Measurements from ENCODE around the gene KIAA0586. TPM values are rescaled to one million over a fixed set of nuclear protein-coding genes. Genes with fewer than 3 reads are reported as not detected.

KIAA0586 gene
- total RNA-seq = 10 to 100 TPM; 22.3 to 29.6 (median 22.4) TPM

GRCh38 chr14:58427281-58428117 lies at the start of gene KIAA0586, which contains the start of gene TIMM9:
TSS of gene KIAA0586 (plus strand) at chr14:58427719. CDS start at chr14:58428265, 546 bp downstream.
TSS of gene TIMM9 (minus strand) at chr14:58427531. CDS start at chr14:58411945, 15,586 bp downstream.
- Histone ChIP-seq H3K27me3 (no peaks in the 10 kb centered on the region), H3K36me3 (no peaks in the 10 kb centered on the region), H3K9me3 (no peaks in the 10 kb centered on the region), H3K27ac (peak within 1 kb of the TSS; percentile 95), H3K4me3 (peak within 1 kb of the TSS; percentile 77 to 93 (median 87)), H3K4me1 (peaks cover 0 to 21% of the 10 kb centered on the region in 2 donors)
- TF ChIP-seq POLR2AphosphoS5 (IDR thresholded peaks at IDR 0.05) = peak; percentile 71 to 82 (median 80)
- TF ChIP-seq CTCF (IDR thresholded peaks at IDR 0.05) = no peak
- TF ChIP-seq POLR2A (IDR thresholded peaks at IDR 0.05) = peak; percentile 52
- intact Hi-C loops (cut with DNase I; ENCODE audit: low total_unique reads) = no loop called here
- DNase-seq (ENCODE audit: low spot score in 2 of 2) = peak; percentile 95

- intact Hi-C loops (cut with DNase I; ENCODE audit: low total_unique reads) = no loop called here
- TF ChIP-seq POLR2A (IDR thresholded peaks at IDR 0.05) (no peak), CTCF (IDR thresholded peaks at IDR 0.05) (no peak), POLR2AphosphoS5 (IDR thresholded peaks at IDR 0.05) (no peak)
- no peaks in the 10 kb centered on the region for H3K4me1 ChIP-seq
- H3K27me3 ChIP-seq = no peaks in the 10 kb centered on the region
- no peak for DNase-seq (ENCODE audit: low spot score in 2 of 2)
- H3K4me3 ChIP-seq = no peak overlapping the region
- no peak overlapping the region for H3K27ac ChIP-seq
- no peaks in the 10 kb centered on the region for H3K36me3 ChIP-seq
- H3K9me3 ChIP-seq = no peaks in the 10 kb centered on the region
Observed at GRCh38 chr14:58390830-58391229, 36.7 kb upstream of the KIAA0586 start.

DNA sequence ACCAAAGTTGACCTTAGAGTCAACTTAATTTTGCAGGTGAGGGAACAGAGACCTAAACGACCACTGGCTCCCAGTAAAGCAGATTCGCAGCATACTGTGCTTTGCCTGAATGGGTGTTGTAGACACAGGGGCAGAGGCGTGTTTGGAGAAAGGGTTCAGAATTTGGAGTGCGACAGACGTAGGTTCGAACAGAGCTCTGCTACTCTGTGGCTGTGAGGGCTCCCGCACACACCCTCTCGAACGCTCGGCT lies 32.0 kb upstream of the KIAA0586 start:
- Histone ChIP-seq H3K4me3 (peak overlapping the region; percentile 44 to 80 (median 74)), H3K27me3 (no peaks in the 10 kb centered on the region), H3K4me1 (no peaks in the 10 kb centered on the region), H3K36me3 (no peaks in the 10 kb centered on the region), H3K27ac (peak overlapping the region; percentile 89 to 93), H3K9me3 (no peaks in the 10 kb centered on the region)
- TF ChIP-seq CTCF (IDR thresholded peaks at IDR 0.05) = no peak
- no peak for TF ChIP-seq POLR2AphosphoS5 (IDR thresholded peaks at IDR 0.05)
- no peak for TF ChIP-seq POLR2A (IDR thresholded peaks at IDR 0.05)
- no peak for DNase-seq (ENCODE audit: low spot score in 2 of 2)
- intact Hi-C loops (cut with DNase I; ENCODE audit: low total_unique reads) = no loop called here

GRCh38 chr14:58395812-58396788 lies 31.4 kb upstream of the KIAA0586 start, which contains the start of gene TOMM20L:
TSS of gene TOMM20L (plus strand) at chr14:58395930. CDS start at chr14:58395958, 28 bp downstream.
- DNase-seq (ENCODE audit: low spot score in 2 of 2) = peak; percentile 59 to 70
- TF ChIP-seq CTCF (IDR thresholded peaks at IDR 0.05) = peak in 1 of 3 donors; percentile 90
- TF ChIP-seq POLR2A (IDR thresholded peaks at IDR 0.05) = no peak
- TF ChIP-seq POLR2AphosphoS5 (IDR thresholded peaks at IDR 0.05) = peak in 1 of 3 donors; percentile 9
- no peaks in the 10 kb centered on the region for H3K9me3 ChIP-seq
- peak within 1 kb of the TSS; percentile 89 to 93 for H3K27ac ChIP-seq
- H3K27me3 ChIP-seq = no peaks in the 10 kb centered on the region
- H3K36me3 ChIP-seq = no peaks in the 10 kb centered on the region
- H3K4me1 ChIP-seq = no peaks in the 10 kb centered on the region
- H3K4me3 ChIP-seq = peak within 1 kb of the TSS; percentile 44 to 80 (median 74)
- intact Hi-C loops (cut with DNase I; ENCODE audit: low total_unique reads) = no loop called here

Data from breast epithelium (tissue), 4 donors.